CD1c-positive myeloid dendritic cell (primary cell): ENCODE measurements around the gene TSHZ2.

Experiments used
- DNase-seq: peaks from one replicate; pipeline ENCODE4 v3.0.0-alpha.2; 2016; ENCODE audit errors: extremely low spot score

The TSHZ2 gene

DNA sequence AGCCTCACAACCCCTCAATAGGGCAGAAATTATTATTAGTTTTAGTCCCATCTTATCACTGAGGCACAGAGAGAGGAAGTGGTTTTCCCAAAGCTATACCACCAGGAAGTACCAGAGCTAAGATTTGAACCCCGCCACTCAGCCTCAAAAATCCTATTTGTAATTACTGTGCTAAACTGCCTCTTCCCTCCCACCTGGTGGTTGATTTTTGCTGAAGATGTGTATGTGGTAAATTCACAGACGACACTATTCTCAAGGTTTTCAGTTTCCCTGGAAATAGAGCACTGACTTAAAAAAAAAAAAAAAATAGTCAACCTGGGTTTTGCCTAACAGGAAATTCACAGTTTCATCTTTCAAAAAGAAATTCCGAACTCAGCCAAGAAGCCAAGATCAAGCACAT is 57.9 kb downstream of the TSHZ2 start:
- no peak for DNase-seq

DNA sequence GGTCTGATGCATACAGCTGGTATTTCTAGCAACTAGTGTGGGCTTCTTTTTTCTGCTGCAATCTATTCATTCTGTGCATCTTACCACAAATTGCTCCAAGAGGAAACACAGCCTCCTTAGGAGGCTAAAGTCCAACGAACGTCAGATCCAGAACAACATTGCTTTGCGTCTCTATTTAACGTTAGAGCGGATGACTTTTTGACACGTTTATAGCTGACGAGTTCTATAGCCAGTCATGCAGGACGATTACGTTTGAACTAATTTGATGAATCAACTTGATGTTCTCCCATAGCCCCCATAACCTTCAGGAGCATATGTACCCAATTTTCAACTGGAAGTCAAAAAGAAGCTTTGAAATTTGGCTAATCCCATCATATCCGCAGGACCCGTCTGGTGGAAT is 59.9 kb downstream of the TSHZ2 start:
- no peak for DNase-seq

DNA sequence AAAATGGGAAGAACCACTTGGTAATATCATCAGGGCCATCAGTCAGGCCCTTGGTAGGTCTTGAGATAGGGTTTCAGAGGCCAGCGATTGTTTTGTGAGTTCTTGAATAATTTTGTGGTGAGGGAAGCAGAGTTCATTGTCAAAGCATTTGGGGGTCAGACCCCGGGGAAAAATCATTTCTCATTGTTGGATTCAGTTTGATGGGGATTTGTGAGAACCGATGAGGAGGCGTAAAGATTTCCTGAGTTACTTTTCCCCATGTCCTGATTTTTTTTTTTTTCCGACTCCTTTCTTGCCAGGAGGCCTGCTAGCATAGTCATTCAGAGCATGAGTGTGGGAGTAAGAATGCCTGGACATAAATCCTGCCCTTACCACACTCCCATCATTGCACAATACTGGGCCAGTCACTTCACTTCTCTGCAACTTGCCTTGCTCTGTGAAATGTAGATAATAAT is 60.3 kb downstream of the TSHZ2 start:
- DNase-seq, result no peak

DNA sequence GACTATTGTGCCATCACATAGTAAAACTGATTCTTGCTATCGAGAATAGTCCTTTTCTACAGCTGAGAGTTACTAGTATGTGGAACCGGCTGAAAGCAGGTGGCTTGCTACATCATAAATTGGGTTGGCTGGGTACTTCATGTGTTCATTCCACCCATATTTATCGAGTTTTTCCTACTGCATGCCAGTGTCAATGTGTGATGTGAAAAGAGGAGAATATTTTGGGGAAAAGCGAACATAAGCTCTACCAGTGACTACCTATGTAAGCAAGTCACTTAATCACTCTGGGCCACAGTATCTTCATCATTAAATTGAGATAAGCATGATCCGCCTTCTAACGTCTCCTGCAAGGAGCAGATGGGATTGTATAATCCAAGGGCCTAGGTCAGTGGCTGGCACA is 61.0 kb downstream of the TSHZ2 start:
- DNase-seq, result no peak

DNA sequence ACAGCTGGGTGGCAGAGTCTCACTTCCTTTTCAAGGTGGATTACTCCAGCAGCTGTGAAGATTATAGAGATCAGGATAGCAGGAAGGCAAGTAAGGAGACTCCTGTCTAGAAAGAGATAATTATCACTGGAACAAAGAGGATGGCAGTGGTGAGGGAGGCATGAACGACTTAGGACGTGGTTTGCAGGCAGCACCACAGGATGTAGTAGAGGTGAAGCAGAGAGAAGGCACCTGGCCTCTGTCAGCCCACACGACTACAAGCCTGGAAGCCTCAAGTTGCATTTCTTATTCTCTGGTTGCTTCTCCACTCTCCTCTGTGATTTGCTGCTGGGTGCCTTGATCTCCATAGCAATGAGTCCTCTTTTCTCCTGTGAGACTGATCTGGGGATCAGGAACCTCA is 62.7 kb downstream of the TSHZ2 start:
- no peak for DNase-seq

DNA sequence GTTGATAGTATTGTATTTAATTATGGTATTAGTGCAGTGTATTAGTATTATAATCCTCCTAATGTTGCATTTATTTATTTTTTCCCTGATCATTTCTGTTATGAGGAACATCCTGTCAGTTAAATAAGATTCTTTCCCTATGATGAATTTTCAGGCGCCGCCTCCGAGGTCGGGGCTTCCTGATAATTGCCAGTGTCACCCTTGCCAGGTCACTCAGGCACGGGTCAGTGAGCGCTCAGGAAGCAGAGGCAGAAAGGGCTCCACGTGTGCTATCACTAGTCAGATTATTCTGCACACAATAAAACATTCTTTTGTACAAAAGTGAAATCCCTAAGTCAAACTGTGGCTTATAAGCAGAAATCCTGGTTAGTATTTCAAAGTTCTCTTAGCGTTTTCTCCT is 64.8 kb downstream of the TSHZ2 start:
- no peak for DNase-seq

DNA sequence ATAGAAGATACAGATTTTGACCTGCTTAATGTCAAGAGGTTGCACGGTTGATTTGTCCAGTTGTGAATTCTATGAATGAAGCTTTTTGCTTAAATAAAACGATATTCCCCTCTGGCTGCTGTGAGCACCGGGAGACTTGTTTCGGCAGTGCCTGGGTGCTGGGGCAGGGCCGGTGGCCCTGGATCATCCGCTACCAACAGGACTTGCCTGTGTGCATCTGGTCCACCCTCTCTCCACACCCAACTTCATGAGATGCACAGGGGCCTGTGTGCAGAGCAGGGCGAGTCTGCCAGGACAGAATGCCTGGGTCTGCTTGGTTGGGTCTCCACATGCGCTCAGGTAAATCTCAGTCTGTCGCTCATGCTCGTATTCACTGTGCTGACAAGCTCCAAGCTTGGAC is 65.5 kb downstream of the TSHZ2 start:
- no peak for DNase-seq

DNA sequence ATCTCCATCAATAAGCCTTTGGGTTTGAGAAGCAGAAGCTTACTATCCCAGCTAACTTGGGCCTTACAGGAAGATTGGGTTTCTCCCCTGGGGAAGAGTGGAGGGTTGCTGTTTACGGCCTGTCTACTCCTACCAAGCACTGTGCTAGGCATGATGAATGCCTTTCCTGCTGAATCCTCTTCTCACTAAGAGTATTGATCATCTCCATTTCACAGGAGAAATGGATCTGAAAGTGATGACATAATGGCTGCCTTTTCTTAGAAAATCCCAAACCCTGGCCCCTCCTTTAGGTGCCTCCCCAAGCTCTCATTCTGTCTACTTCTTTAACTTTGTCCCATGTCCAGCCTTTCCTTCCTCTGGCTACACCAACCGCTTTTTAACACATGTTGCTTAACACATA is 66.1 kb downstream of the TSHZ2 start:
- DNase-seq, result no peak

DNA sequence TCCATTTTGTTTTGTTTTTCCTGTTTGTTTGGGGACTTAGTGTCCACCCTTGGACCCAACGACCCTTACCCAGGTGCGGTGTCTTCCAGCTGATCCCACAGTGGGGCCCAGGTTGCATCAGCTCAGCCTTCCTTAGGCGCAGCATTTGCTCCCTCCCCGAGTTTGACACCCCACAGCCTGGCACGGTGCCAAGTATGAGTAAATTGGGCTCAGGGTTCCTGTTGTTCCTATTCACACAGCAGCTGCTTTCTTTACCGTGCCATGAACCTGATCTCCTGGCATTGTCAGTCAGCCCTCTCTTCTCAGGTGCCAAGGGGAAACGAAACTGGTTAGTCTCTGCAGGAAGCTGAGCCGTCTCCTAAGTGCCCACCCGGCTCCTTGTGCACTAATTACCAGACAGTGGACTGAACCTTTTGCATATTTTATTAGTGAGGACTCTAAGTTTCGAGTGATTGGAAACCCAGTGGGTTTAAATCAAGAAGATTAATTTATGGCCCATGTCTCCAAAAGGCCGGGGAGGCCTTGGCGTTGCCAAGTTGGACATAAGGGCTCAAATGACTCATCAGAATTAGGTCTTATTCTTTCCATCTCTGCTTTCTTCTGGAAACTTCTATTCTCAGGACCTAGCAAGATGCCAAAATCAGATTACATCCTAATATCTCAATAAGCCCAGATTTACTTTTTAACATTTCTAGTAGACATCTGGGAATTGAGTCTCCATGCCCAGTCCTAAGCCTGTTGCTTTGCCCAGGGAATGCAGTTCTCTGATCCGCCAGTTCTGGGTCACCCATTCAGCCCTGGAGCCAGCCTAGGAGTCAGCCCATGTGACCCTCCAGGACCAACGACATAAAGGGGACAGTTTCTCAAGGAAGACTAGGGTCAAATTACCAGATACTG is 68.8 kb downstream of the TSHZ2 start:
- DNase-seq, result no peak

DNA sequence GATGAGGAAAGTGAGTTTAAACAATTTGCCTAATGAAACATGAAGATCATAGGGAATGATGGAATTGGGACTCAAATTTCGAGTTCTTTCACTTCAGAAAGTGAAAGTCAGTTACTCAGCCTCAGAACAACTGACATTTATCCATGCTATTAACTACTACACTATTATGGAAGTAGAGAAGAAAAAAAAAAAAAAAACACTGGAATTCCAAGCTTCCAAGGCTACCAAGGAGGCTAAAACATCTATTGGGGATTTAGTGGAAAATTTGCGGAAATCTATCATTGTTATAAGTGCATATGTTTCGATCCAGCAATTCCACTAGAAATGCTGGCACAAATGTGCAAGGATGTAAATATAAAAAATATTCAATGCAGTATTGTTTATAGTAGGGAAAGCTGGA is 70.4 kb downstream of the TSHZ2 start:
- DNase-seq, result no peak

DNA sequence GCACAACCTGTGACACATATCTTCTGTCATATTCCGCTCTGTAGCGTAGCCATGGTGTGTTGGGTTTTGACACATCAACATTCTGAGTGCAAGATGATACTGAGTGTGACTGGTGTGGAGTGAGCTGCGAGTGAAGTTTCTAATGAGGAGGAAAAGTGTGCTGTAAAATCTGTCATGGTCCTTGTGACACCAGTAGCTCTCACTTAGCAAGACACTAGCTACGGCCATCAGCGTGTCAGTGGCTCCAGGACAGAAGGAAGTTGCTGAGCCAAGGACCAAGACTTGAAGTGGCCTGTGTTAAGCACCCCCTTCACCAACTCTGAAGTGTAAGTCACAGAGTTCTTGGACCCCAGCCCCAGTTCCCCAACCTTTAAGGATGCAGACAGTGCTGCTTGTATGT is 72.1 kb downstream of the TSHZ2 start:
- DNase-seq, result no peak

DNA sequence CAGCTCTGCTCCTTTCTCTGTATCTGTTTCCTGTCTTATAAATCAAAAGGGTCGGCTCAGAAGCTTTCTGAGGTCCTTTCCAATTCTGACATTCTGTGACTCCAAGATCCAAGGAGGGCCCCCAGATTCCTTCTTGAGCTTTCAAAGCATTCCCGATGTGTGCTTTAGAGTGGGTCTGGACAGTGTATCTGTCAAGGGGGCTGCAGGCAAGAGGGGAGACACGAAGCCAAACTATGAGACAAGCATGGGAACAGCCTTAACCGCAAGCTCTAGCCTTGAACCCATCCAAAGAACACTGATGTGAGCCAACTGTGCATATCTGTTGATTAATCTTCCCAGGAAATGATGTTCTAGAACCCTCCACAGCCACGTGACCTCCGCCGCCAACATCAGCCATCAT is 73.8 kb downstream of the TSHZ2 start:
- no peak for DNase-seq

DNA sequence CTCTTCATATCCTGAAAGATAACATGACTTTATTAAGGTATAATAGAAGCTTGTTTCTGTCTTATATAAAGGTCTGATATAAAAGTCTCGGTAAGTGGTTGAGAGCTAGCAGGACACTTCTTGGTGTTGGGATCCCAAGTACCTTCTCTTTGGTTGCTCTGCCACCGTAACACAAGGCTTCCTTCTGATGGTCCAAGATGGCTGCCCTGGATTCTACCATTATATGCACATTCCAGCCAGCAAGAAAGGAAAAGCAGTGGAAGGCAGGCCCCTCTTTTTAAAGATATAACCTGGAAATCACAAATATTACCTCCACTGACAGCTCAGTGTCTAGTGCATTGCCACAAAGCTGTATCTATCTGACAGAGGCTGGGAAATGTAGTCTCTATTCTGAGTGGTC is 75.0 kb downstream of the TSHZ2 start:
- DNase-seq, result no peak

DNA sequence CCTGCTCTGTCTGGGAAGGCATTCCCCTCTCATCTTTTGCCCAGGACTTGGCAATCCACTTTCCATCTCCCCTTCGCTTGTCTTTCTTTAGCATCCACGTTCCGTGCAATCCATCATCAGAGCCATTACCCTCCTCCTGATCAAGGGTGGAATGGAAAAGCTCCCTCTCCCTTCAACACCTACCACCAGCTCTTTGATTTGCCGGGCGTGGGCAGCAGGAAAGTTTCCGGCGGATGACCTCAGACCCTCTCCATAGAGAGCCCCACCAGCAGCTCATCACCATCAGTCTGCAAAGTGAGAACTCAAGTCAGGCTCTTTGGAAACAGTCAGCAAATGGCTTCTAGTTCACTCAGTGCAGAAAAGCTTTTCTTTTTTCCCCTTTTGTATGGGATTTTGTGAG is 76.2 kb downstream of the TSHZ2 start:
- DNase-seq, result no peak

DNA sequence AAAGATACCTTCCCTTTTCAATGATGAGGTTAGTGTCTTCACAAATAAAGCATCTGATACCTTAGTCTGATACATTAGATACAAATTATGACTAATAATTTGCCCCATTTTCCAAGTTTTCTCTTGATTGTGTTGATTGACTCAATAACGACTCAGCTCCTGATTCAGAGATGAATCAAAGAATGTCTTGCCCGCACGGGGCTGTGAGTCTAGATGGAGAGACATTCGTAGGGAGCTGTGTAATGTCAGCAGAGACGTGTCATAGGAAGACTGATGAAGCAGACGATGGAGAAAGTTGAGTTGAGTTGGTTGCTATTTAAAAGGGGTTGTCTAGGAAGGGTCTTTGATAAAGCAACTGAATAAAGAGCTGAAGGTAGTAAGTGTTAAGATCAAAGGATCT is 78.2 kb downstream of the TSHZ2 start:
- no peak for DNase-seq

DNA sequence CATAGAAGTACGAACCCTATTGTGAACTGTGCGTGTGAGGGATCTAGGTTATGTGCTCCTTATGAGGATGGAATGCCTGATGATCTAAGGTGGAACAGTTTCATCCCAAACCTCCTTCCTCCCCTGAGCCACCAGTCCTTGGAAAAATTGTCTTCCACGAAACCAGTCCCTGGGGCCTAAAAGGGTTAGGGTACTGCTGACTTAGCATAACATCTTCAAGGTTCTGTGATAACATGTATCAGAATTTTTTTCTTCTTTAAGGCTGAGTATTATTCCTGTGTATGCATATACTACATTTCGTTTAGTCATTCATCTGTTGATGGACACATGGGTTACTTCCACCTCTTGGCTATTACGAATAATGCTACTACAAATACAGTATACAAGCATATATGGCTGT is 80.2 kb downstream of the TSHZ2 start:
- DNase-seq, result no peak

DNA sequence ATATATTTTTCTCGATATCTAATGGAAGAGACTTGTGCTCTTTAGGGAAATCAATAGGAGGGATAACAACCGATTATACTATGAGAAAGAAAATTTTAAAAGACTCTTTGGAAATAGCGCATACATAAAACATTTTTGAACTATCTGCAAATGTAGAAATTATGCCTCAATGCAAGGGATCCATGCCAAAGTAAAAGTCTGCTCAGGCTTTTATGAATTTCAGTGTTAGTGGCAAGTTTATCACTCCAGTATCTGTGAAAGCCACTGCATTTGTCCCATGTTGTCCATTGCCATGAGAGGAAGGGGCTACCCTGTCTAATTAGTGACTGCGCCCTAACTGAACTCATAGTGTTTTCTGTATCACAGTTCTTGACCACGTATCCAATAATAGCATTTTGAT is 81.4 kb downstream of the TSHZ2 start:
- DNase-seq, result no peak

DNA sequence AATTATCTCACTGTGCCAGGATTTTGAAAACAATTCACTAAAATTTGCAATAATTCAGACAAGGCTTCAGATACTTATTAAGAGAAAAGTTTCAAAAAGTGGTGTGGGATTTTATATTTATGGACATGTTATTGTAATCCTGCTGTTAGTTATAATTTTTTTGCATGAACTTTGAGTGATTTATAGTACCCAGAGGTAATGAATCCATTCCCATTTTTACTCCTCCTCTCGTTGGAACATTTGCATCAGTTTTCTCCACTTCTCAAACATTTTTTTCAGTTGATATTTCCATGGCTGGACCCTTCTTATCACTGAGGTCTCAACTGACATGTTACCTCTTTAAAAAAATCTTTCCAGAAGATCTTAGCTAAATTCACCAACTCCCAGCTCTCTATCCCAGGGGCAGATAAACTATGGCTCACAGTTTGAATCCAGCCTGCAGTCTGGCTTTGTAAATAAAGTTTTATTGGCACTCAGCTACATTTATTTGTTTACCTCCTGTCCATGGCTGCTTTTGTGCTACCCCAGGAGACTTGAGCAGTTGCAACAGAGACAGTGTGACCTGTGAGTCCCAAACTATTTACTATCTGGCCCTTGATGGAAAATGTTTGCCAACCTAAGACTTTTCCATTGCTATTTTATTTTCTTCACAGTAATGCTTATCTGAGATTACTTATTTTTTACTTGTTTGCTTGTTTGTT is 83.4 kb downstream of the TSHZ2 start:
- no peak for DNase-seq

DNA sequence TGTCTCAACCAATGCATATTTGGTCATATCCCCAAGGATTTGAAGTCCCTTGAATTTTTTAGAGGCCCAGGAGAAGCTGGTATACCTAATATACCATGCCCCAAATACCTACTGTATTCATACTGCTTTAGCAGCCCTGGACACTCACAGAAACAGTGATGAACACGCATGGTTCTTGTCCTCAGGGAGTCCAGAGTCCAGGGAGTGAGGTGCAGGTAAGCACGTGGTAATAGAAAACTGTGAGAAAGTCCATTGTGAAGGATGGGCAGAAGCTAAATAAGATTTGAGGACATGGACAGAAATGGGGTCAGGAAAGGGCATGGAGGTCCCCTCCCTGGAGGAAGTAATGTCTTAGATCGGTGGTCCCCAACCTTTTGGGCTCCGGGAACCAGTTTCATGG is 85.4 kb downstream of the TSHZ2 start:
- DNase-seq, result no peak

DNA sequence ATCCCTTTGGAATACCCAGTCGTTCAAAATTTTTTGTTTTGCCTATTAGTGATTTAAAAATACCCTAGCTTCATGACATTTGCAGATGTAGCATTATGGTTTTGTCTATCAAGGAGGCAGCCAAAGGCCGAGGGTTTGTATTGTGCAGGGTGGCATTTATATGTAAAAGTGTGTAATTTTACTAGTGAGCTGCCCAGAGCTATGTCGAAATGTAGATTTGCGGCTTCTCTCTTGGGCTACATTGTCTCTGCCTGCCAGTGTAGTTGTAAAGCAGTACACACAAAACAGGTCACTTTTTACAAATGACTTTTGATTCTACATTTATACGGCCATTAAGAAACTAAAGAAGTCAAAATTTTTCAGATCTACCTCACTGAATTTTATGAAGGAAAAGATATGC is 87.7 kb downstream of the TSHZ2 start:
- no peak for DNase-seq

DNA sequence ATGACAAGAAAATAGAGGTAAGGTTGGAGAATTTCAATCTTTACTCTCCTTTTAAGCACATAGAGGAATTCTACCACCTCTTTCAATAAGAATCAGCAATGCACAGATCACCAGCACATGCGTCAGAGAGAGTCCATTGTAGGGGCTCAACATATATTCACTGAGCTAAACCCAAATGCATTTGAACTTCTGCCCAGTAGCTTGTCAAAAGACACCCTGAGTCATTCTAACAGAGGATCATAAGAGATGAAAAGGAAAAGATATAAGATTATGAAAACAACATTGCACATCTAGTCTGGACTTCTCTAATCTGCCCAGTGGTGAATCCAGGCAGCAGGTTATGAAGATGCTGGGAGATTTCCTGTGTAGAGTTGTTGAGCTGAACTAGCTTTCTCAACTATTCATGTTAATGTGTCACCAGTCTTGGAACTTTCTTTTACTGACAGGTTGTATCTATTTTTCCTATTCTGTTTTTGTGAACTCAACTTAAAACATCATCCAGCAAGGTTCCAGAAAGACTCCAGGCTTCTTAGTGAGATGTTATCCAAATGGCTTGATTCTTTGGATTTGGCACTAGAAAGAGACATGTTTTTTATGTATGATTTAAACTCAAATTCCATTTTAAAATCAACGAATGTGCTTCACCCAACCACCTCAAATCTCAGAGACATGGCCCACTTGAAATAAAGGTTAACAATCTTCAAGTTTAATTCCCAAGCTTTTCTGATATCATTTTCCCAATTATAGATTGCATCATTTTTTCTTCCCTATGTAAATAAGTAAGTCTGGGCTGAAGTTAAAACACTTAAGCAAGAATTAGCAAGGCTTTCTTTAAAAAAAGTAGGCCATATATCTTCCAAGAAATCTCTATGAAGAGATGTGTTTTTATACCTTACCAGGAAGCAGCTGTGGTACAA is 89.3 kb downstream of the TSHZ2 start:
- no peak for DNase-seq

DNA sequence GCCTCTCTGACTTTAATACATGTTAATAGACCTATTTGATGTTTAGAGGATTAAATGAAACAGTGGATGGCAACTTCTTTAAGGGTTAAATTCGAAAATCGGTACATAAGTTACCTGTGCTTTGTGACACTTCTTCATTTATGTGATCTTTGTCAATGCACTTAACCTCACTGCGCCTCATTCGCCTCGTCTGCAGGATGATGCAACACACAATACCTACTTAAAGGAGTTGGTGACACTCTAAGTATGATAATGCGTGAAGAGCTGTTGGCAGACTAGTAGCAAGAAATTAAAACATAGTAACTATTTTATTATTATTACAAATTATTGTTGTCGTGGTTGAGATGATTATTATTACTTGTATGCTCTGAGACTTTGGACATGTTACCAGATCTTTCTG is 92.8 kb downstream of the TSHZ2 start:
- DNase-seq, result no peak
